Transverse colon (tissue), 4 donors: ENCODE data around the gene TLK1. TPM values are rescaled to one million over a fixed set of nuclear protein-coding genes. Genes with fewer than 3 reads are reported as not detected.
A peak's percentile ranks its signal among the peaks of the same experiment; 100 is the strongest.

Experiments
- DNase-seq: peaks from one replicate; pipeline ENCODE4 v3.0.0-alpha.2; 2019
- H3K27ac ChIP-seq, 4 donors: fragments of 200-600 bp; sonication (generic); 2 replicates each; pipeline ENCODE4 v1.5.1; 2016 to 2018; ENCODE audit warnings: inconsistent platforms in 4 of 4
- H3K27me3 ChIP-seq: fragments of 200-600 bp; sonication (generic); 2 replicates; pipeline ENCODE4 v1.5.1; 2017; ENCODE audit warnings: inconsistent platforms
- H3K36me3 ChIP-seq, 4 donors: fragments of 200-600 bp; sonication (generic); 2 replicates each; pipeline ENCODE4 v1.5.1; 2017 to 2019; ENCODE audit warnings: inconsistent platforms in 4 of 4
- H3K4me1 ChIP-seq, 4 donors: fragments of 200-600 bp; sonication (generic); 2 replicates each; pipeline ENCODE4 v1.5.1; 2017 to 2020; ENCODE audit warnings: inconsistent platforms in 4 of 4
- H3K4me3 ChIP-seq, 4 donors: fragments of 200-600 bp; sonication (generic); 1 replicate in 1 of 4; 2 replicates in 3 of 4; pipeline versions ENCODE4 v1.5.1 to v1.6.1; 2017 to 2019; ENCODE audit warnings: inconsistent platforms in 4 of 4
- H3K9me3 ChIP-seq, 2 donors: fragments of 200-600 bp; sonication (generic); 2 replicates each; pipeline ENCODE4 v1.5.1; 2017 to 2019; ENCODE audit warnings: inconsistent platforms in 2 of 2
- CTCF ChIP-seq, 5 experiments: fragments of 200-600 bp in 3 of 5; fragments of 450-650 bp in 2 of 5; sonication (generic) in 3 of 5; IDR thresholded peaks; 1 replicate in 2 of 5; 2 replicates in 3 of 5; pipeline ENCODE4 v1.5.1; 2016 to 2017; ENCODE audit warnings: antibody characterized with exemption in 5 of 5, inconsistent platforms in 3 of 5, mild to moderate bottlenecking in 2 of 5, moderate library complexity in 1 of 5
- EP300 ChIP-seq: sonication (generic); formaldehyde crosslinking; IDR thresholded peaks from one replicate; pipeline ENCODE4 v1.6.1; 2017; ENCODE audit warnings: antibody characterized with exemption, low read depth
- POLR2A ChIP-seq: fragments of 450-650 bp; IDR thresholded peaks from one replicate; pipeline ENCODE4 v1.6.1; 2016; ENCODE audit warnings: antibody characterized with exemption, mild to moderate bottlenecking, moderate library complexity
- POLR2AphosphoS5 ChIP-seq, 3 donors: sonication (generic); formaldehyde crosslinking; IDR thresholded peaks; one replicate each; pipeline ENCODE4 v1.6.1; 2016; ENCODE audit warnings: antibody characterized with exemption in 3 of 3
- WGBS, 2 donors: methylation state at CpG; one replicate each; pipeline ENCODE4 v1.1.5; 2018; ENCODE audit warnings: low coverage in 1 of 2; 5-methylcytosine and 5-hydroxymethylcytosine counted together
- in situ Hi-C, 4 donors: fragments of 200-750 bp; cut with MboI; loops; one replicate each; pipeline versions ENCODE4 v1.15.0 to v1.15.1; 2017; ENCODE audit warnings: low sequenced_read_pairs in 3 of 4, low pct_ligation_motif_present in 1 of 4, low pct_unique_long_range_greater_than_20kb in 1 of 4
- intact Hi-C: fragments of 100-400 bp; cut with DNase I; formaldehyde crosslinking; loops from one replicate; pipeline ENCODE4 v1.15.1; 2023; ENCODE audit warnings: low total_unique reads
- total RNA-seq, 4 donors: library from RNA; depleted of rRNA; stranded (reverse); fragments of >200 nt; gene quantifications; one replicate each; pipeline ENCODE4 v1.1.0, GENCODE V29; 2016

Gene TLK1
- 10 to 100 TPM; 39.6 to 76.3 (median 53.2) TPM for total RNA-seq

- H3K27ac ChIP-seq: peak within 1 kb of the TSS; percentile 93 to 98 (median 98)
- peaks cover 3 to 43% (median 22%) of the 10 kb centered on the region in 4 donors for H3K4me1 ChIP-seq
- no peaks in the 10 kb centered on the region for H3K36me3 ChIP-seq
- in situ Hi-C loops: loop anchor here (10.0 to 25.0 kb wide), 4 partner anchors 186 to 254 kb away; no protein-coding TSS in a partner anchor
- H3K4me3 ChIP-seq: peak within 1 kb of the TSS; percentile 70 to 91 (median 84)
- H3K27me3 ChIP-seq: no peaks in the 10 kb centered on the region
- intact Hi-C loops: no loop called here
- 1% methylated on average over 58 of the region's 97 CpGs; no CpG with 5 or more reads in 1 of the 2 donors for WGBS, 2 donors
- DNase-seq: peak; percentile 71
- peak in 2 of 3 donors; percentile 28 to 60 for TF ChIP-seq POLR2AphosphoS5 (IDR thresholded peaks at IDR 0.05)
- TF ChIP-seq POLR2A: peak; percentile 44
- TF ChIP-seq CTCF (IDR thresholded peaks at IDR 0.05): peak in 1 of 5 experiments; percentile 7
- TF ChIP-seq EP300: no peak
- no peaks in the 10 kb centered on the region for H3K9me3 ChIP-seq
Measured at GRCh38 chr2:171160119-171160955, at the start of gene TLK1. TLK1 (minus strand) TSS chr2:171160893; CDS start chr2:171160428, 465 bp downstream.

GRCh38 chr2:171210216-171210863 is 49.6 kb upstream of the TLK1 start:
- TF ChIP-seq CTCF (IDR thresholded peaks at IDR 0.05): no peak
- no peak for TF ChIP-seq POLR2AphosphoS5 (IDR thresholded peaks at IDR 0.05)
- TF ChIP-seq POLR2A: no peak
- no peak for TF ChIP-seq EP300
- DNase-seq: no peak
- H3K27me3 ChIP-seq: no peaks in the 10 kb centered on the region
- no peaks in the 10 kb centered on the region for H3K9me3 ChIP-seq
- no peak overlapping the region for H3K27ac ChIP-seq
- no peak overlapping the region for H3K4me3 ChIP-seq
- intact Hi-C loops (no loop called here), in situ Hi-C loops (no loop called here)
- 76% methylated on average over 9 of the region's 9 CpGs for WGBS, 2 donors
- H3K4me1 ChIP-seq: peaks cover 0 to 10% (median 6%) of the 10 kb centered on the region in 4 donors
- H3K36me3 ChIP-seq: no peaks in the 10 kb centered on the region

GRCh38 chr2:171208657-171209056 is 48.0 kb upstream of the TLK1 start:
- in situ Hi-C loops: no loop called here
- Histone ChIP-seq H3K9me3 (no peaks in the 10 kb centered on the region), H3K36me3 (no peaks in the 10 kb centered on the region), H3K4me3 (no peak overlapping the region), H3K27ac (no peak overlapping the region), H3K27me3 (no peaks in the 10 kb centered on the region), H3K4me1 (peaks cover 0 to 10% (median 6%) of the 10 kb centered on the region in 4 donors)
- intact Hi-C loops: no loop called here
- no peak for TF ChIP-seq EP300
- no peak for TF ChIP-seq POLR2A
- DNase-seq: no peak

GRCh38 chr2:171206422-171207115 is 45.9 kb upstream of the TLK1 start:
- Histone ChIP-seq H3K27me3 (no peaks in the 10 kb centered on the region), H3K36me3 (no peaks in the 10 kb centered on the region), H3K27ac (no peak overlapping the region), H3K4me1 (peaks cover 0 to 10% (median 6%) of the 10 kb centered on the region in 4 donors), H3K4me3 (no peak overlapping the region), H3K9me3 (no peaks in the 10 kb centered on the region)
- WGBS, 2 donors: 90 to 94% methylated on average over 1 to 2 of the region's 2 CpGs
- no peak for DNase-seq
- TF ChIP-seq EP300: no peak
- no peak for TF ChIP-seq POLR2A
- no peak for TF ChIP-seq CTCF (IDR thresholded peaks at IDR 0.05)
- no peak for TF ChIP-seq POLR2AphosphoS5 (IDR thresholded peaks at IDR 0.05)
- in situ Hi-C loops (no loop called here), intact Hi-C loops (no loop called here)
